Measurements from ENCODE around the gene GABRR1.

Gene GABRR1

DNA sequence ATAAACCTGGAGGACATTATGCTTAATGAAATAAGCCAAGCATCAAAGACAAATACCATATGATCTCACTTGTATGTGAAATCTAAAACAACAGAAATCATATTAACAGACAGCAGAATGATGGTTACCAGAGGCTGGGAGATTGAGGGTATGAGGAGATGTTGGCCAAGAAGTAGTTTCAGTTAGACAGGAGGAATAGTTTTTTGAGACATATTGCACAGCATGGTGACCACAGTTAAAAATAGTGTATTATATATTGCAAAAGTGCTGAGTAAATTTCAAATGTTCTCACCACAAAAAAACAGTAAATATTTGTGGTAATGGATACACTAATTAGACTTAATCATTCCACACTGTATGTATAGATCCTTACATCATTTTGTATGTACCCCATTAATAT lies 1.8 kb downstream of the GABRR1 start:
- no peak for DNase-seq (ENCODE audit: low read depth, low spot score)

DNA sequence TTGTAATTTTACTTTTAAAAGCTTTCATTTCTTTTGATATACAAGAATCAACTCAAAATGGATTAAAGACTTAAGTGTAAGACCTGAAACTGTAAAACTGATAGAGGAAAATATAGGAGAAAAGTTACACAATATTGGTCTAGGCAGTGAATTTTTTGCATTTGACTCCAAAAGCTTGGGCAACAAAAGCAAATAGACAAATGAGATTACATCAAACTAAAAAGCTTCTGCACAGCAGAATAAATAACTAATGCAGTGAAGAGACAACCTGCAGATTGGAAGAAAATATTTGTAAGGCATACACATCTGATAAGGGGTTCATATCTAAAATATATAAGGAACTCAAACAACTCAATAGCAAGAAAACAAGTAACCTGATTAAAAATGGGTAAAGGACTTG lies 3.0 kb downstream of the GABRR1 start:
- no peak for DNase-seq (ENCODE audit: low read depth, low spot score)

DNA sequence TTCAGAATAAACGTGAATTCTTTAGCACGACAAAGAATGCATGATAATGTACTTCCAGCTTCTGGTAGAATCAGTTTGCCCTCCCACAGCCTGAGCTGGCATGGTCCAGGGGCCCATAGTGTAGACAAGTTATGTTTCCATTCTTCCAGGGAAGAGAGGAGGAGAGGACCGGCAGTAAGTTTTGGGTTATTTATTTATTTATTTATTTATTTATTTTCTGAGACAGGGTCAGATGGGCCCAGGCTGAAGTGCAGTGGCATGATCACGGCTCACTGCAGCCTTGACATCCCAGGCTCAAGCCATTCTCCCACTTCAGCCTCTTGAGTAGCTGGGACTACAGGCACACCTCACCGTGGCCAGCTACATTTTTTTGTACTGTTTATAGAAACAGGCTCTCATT lies 4.7 kb downstream of the GABRR1 start:
- no peak for DNase-seq (ENCODE audit: low read depth, low spot score)

DNA sequence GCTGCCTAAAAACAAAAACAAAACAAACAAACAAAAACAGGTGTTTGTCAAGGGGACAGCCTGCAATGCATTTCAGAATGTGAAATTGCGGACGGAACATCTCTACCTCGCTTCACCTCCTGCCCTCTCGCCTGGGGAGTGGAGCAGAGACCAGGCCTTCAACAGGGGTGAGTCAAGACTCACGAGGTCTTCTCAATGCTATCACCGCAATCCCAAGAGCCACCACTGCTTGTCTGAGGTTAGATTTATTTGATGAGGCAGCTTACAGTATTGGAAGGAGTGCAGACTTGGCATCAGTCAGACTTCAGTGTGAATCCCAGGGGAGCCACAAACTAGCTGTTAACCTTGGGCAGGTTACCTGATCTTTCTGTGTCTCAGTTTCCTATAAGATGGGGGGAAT lies 7.7 kb downstream of the GABRR1 start:
- DNase-seq (ENCODE audit: low read depth, low spot score) = no peak

DNA sequence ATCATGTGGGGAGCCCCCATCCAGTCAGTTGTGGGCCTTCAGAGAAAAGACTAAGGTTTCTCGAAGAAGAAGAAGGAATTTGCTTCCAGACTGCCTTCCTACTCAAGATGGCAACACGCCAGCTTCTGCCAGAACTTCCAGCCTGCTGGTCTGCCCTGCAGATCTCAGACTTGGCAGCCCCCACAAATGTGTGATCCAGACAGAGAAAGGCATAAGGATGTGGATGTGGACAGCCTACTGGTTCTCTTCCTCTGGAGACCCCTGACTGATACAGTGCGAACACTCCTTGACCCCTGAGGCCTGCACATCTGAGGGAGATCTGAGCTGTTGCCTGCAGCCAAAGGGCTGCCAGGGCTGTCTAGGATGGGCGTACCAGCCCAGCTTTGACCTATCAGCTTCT lies 8.6 kb downstream of the GABRR1 start:
- DNase-seq (ENCODE audit: low read depth, low spot score) = no peak

DNA sequence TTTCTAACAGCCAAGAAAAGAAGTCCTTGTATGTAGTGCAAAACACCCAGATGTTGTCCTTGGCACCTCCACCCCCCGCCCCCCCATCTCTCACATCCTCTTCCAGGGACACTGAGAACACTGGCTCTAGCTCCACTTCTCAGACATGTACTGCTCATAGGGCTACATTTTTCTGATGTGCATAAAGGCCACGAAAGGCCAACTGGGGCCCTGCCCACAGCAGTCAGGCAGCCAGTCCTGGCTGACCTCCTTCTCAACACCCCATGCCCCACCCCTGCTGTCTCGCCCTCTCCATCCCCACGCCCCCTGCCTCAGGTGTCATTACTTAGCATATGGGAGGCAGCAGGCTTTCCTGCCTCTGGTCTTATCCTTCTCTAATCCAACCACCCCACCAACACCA lies 11.3 kb downstream of the GABRR1 start:
- DNase-seq (ENCODE audit: low read depth, low spot score) = no peak

DNA sequence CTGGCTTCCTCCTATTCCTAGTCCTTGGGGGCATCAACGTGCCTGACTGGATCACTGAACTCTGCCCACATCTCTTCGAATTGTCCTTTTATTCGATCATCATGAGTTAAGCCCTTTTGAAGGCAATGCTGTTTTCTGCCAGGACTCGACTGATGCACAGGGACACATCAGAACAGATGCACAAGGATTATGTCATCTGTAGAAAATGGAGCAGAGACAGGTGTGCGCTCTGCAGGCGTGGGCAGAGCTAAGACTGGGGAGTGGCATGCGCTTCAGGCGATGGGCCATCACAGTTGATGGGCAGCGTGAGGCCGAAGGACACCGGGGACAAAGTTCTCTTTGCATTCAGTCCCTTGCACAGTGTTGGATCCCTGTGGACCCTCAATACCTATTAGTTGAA lies 13.1 kb downstream of the GABRR1 start:
- no peak for DNase-seq (ENCODE audit: low read depth, low spot score)

DNA sequence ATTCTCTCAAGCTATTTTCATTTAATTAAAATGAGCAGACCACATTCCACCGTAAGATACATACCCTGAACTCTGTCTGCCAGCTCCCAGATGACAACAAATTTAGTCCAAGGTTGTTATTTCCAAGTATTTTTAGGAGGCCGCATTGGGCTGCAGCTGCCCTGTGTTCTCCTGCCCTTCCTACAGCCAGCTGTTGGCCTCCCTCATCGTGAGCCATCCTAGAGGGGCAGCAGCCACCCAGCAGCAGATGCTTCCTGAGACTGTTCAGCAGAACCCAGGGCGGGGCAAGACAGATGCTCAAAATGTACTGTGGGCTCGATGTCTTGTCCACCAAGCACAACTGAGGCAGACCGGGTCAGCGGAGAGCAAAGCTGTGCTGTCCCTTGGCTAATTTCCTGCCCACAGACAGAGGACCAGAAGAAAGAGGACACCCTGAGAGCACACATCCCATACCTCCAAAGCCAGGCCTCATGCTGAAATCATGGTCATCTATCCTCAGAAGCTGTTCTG lies 16.4 kb downstream of the GABRR1 start:
- no peak for DNase-seq (ENCODE audit: low read depth, low spot score)

DNA sequence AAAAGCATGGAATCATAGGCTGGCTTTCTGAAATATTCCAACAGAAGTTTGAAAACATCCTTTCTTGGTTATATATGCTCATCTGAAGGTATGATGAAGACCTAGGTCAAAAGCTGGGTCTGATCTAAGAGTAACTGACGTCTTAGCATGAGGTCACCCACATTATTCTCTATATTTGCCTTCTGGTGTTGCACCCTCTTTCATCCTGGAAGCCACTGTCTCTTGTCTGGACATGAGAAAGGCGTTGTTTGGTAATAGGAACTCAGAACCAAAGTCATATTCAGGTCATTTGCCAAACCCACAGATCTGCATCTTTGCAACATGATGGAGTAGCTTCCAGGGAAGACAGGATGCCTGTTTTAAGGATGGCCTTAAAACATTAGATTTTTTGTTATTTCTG lies 17.6 kb downstream of the GABRR1 start:
- no peak for DNase-seq (ENCODE audit: low read depth, low spot score)

DNA sequence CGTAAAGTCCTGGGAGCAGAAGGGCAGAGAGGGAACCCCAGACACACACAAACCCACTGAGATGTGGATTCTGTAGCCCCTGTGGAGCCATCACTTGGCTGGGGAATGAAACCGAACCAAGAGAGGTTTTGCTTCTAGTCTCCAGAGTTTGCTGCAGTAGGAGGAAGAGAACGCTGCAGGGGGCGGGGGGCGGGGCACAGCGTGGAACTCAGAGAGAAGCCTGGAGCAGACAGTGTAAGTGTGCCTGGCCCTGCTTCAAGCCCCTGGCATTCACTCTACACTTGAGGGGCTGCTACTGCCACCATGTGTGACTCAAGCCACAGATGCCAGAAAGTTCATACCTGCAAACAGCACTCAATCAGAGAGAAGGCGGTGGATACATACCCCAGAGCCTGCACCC lies 18.9 kb downstream of the GABRR1 start:
- DNase-seq (ENCODE audit: low read depth, low spot score) = peak; percentile 62

DNA sequence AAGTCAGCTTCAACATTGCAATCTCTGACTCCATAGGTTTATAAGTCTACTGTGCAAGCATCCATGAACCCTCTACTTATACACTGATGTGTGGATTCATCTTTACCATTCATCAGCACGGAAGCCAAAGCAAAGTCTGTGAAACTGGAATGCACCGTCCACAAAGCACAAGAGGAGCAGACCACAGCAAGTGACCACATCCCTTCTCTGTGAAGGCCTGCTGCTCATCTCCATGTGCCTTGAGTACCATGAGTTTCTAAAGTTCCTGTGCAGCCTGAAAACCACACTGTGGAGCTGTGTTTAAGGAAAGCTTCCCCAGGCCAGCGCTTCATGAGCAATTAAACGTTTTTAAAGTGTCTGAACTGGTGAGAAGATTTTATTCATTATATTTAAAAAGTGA lies 20.0 kb downstream of the GABRR1 start:
- no peak for DNase-seq (ENCODE audit: low read depth, low spot score)

DNA sequence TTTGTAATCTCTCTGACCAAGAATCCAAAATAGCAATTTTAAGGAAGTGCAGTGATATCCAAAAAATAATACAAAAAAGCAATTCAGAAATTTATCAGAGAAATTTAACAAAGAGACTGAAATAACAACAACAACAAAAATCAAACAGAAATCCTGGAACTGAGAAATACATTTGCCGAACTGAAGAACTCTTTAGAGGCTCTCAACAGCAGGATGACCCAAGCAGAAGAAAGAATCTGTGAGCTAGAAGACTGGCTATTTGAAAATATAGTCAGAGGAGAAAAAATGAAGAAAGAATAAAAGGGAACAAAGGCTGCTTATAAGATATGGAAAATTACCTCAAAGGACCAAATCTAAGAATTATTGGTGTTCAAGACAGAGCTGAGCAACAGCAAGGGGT lies 22.6 kb downstream of the GABRR1 start:
- no peak for DNase-seq (ENCODE audit: low read depth, low spot score)

DNA sequence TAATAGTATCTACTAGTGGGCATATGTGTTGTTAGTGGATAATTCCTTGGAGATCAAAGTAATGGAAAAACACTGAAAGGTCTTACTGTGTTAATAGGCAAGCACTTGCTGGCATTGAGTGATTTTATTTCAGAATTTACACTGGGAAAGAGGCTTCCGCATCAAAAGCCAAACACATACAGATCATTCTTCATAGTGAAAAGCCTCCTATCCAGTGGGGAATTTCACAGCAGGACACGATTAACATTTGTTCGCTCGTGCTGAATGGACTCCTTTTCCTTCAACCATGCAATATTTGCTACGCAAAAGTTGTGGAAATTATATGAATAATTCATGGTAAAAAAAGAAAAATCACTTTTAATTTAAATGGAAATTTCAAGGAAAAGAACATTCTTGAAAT lies 26.4 kb downstream of the GABRR1 start:
- no peak for DNase-seq (ENCODE audit: low read depth, low spot score)

DNA sequence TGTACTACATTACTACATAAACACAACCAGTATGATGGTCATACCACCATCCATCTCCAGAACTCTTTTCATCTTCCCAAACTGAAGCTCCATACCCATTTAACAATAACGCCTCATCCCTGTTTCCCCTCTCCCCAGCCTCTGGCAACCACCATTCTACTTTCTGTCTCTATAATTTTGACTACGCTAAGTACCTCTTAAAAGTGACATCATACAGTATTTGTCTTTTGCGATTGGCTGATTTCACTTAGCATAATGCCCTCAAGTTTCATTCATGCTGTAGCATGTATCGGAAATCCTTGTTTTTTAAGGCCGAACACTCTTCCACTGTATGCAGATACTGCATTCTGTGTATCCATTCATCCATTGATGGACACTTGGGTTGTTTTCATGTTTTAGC lies 29.7 kb downstream of the GABRR1 start:
- no peak for DNase-seq (ENCODE audit: low read depth, low spot score)

DNA sequence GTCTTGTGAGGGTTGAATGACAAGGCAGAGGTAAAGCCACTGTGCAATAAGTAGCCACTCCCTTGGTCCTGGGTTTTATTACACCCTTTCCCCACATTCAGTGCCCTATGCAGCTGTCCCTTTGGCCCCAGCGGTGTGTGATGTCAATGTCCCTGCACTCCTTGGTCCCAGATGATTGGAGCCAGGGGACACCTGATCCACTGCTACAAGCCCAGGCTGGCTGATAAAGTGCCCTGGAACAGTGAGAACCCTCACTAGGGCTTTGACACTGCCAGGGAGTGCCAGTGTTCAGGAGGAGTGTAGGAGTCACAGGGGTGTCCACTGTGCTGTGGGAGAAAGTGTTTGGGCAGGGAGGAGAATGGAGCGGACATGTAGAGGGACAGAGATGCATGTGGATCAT lies 30.4 kb downstream of the GABRR1 start:
- no peak for DNase-seq (ENCODE audit: low read depth, low spot score)

DNA sequence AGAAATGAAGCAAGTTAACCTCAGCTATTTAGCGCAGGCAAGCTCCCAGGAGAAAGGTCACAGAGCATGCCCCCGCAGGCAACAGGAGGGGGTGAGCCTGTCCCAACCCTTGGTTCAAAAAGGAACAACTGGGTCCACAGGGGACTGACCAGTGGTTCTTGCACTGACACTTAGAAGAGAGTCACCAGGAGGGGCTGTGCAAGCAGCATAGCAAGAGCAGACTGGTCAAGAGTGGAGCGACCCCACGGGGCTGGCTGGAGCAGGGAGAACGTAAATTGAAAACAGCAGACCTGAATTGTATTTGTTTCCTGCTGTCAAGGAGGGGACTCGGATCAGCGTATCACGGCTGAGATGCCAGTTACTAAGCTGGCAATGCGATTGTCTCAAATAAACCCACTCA lies 32.8 kb downstream of the GABRR1 start:
- no peak for DNase-seq (ENCODE audit: low read depth, low spot score)

DNA sequence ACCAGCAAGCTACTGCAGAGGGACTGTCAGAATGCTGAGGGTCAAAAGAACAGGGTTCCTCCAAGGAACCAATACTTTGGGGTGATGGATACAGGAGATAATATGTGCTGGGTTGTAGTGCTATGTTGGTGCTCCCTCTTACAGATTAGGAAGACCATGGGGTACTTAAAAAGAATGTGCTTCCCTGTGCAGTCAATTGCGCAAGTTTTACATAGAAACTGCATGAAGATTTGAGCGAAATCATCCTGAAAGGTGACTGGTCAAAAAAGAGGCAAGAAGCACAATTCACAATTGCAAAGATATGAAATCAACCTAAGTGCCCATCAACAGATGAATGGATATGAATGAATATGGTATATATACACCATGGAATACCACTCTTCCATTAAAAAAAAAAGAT lies 33.9 kb downstream of the GABRR1 start:
- DNase-seq (ENCODE audit: low read depth, low spot score) = no peak

DNA sequence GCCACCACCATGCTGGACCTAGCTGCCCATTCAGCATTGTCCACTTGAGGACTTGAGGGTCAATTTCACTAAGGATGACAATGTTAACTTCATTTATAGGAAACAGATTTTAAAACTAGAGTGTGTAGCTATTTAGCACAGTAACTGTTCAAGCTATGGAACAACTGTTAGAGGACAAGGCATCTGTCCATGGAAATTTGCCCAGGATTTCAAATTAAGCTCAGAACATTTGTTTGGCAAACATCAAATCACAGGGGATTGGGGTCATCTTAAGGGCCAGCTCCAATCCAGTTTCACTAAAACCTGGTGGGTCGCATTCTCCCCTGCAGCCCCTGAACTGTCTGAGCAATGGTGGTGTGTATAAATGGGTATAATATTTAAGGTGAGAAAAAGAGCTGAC lies 36.2 kb downstream of the GABRR1 start:
- no peak for DNase-seq (ENCODE audit: low read depth, low spot score)

DNA sequence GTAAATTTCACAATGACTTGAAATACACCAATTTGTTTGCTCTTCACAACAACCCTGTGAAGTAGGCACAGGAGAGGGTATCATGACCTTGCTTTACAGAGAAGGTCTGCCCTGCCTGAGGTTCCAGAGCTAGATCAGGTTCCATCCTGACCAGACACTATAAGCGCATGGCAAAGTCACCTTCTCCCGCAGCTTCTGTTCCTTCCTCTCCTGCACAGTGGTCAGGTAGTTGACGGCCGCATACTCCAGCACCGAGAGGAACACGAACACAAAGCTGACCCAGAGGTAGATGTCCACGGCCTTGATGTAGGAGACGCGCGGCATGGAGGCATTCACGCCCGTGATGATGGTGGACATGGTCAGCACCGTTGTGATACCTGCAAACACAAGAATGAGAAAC lies 37.0 kb downstream of the GABRR1 start:
- no peak for DNase-seq (ENCODE audit: low read depth, low spot score)

DNA sequence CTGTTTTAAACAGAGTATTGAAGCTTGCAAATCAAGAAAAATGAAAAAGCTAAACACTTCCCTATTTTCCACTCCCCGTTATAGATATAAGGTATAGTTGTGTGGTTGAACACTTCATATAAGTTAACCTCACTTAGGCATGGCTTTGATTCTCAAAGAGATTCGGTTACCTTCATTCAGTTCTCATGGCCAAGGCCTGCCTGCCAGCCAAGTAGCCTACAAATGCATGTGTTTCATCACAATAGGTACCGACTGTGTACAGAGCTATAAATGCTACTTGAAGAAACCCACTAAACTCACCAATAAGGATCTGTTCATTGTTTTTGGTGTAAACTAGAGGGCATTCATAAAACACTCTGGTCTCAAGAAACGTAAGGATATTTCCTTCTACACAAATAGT lies 43.5 kb downstream of the GABRR1 start:
- no peak for DNase-seq (ENCODE audit: low read depth, low spot score)

DNA sequence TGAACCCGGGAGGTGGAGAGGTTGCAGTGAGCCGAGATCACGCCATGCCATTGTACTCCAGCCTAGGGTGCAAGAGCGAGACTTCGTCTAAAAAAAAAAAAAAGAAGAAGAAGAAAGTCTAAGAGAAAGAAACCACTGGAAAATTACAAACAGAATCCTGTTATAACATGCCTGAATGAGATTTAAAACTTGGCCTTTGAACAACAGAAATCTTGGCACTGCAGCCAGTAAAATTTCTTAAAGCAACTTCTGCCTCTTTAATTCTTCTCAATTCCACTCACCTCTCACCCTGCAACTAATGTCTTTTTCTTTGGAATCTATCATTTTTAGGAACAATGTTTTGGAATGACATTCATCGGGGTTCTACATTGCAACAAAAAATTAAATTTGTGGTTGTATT lies 45.0 kb downstream of the GABRR1 start:
- no peak for DNase-seq (ENCODE audit: low read depth, low spot score)

DNA sequence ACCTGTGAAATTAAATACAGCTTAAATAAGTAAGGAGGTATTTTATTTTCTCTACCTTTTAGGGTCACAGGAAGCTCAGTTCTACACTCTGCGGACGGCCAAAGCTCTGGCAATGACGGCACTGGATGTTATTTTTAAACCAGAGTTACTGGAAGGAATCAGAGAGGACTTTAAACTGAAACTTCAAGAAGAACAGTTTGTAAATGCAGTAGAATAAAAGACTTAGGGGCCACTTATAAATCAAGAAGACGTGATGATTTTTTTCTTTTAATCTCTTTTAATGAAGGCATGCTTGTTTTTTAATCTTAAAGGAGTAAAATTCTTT lies 55.1 kb downstream of the GABRR1 start:
- no peak for DNase-seq (ENCODE audit: low read depth, low spot score)

DNA sequence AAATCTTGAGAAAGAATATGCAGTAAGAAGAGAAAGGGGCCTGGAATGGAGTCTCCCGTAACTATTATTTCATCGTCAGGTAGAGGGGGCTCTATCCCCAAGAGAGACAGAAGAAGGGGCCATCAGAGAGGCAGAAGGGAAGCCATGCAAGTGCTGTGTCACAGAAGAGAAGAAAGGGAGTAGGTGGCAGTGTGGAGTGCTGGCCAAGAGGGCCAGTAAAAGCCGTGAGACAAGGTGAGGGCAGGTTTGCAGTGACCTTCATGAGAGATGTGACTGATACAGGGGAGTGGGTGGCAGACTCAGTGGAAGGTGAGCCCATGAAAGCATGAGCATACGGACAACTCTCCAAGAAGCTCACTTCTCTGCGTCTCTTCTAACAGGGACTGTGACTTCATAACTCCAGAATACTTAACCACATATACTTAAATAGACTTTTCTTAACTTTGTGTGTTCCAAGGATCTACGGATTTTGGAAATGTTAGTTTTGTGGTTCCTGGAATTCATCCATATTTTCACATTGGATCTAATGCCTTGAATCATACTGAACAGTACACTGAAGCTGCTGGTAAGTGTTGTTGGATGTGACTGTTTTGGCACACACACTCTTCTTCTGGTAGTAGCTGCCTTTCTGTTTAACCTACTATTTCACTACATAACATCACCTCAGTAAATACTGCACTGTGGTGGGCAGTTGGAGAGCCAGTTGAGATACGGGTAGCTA lies 55.7 kb downstream of the GABRR1 start:
- DNase-seq (ENCODE audit: low read depth, low spot score) = peak; percentile 41

Measured in ELF-1 (cell line).